ENCODE data around the gene LAMTOR3. TPM values are rescaled to one million over a fixed set of nuclear protein-coding genes. Genes with fewer than 3 reads are reported as not detected.

Gene LAMTOR3
- total RNA-seq, 4 donors from 2014 or later, result 26.8 to 30.3 (median 28.2) TPM

- DNase-seq (ENCODE audit: low spot score in 2 of 2), result no peak
- Histone ChIP-seq H3K27ac (no peak overlapping the region), H3K36me3 (no peaks in the 10 kb centered on the region), H3K4me1 (no peaks in the 10 kb centered on the region), H3K4me3 (no peak overlapping the region), H3K9me3 (no peaks in the 10 kb centered on the region), H3K27me3 (no peaks in the 10 kb centered on the region)
- TF ChIP-seq EP300 (IDR thresholded peaks at IDR 0.05) (no peak), POLR2A (IDR thresholded peaks at IDR 0.05) (no peak)
- WGBS, 2 donors, result 56 to 58% methylated on average over 1 of the region's 1 CpG
Observed at GRCh38 chr4:99828477-99828876, 65.8 kb downstream of the LAMTOR3 start.

Other genes starting within 250 kb of the LAMTOR3 start
- gene C4orf54, start 236.6 kb downstream of the LAMTOR3 start, total RNA-seq, result not detected
- 1 to 10 TPM in 3 of 4 donors, under 1 TPM in 1; 0.42 to 4.2 (median 1.2) TPM for gene DAPP1, start 77.6 kb downstream of the LAMTOR3 start, total RNA-seq
- 10 to 100 TPM; 27.0 to 38.5 (median 31.7) TPM for gene DNAJB14, start 52.2 kb upstream of the LAMTOR3 start, total RNA-seq
- gene H2AZ1, start 55.8 kb upstream of the LAMTOR3 start, total RNA-seq, result 100 to 1,000 TPM in 1 of 4 donors, 10 to 100 TPM in 3; 75.4 to 107 (median 81.4) TPM

Data from tibial nerve (tissue), 4 donors.